ENCODE measurements around the gene TMEM132D.
"Not testable (repeated sequence)": the region's sequence is repeated elsewhere in the genome, so short reads cannot be mapped to it uniquely, and the experiment has no call there.

Gene TMEM132D

DNA sequence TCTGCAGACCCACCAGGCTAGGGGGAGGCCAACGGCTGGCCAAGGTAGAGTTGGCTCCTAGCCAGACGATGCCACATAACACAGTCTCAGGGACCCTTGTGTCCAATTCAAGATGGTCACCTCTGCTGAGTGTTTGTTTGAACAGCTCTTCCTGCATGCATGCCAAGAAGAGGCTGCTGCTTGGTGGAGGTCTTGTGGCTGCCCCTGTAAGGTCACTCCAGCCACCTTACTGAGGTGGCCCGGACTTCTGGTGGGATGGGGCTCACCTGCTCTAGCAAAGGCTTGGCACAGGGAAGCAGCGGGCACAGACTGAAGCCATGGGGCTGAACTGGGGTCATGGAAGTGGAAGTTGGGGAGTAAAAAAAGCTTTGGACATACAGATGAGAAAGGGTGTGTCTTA lies 840.2 kb downstream of the TMEM132D start:
- no peak for DNase-seq (ENCODE audit: low read depth)

DNA sequence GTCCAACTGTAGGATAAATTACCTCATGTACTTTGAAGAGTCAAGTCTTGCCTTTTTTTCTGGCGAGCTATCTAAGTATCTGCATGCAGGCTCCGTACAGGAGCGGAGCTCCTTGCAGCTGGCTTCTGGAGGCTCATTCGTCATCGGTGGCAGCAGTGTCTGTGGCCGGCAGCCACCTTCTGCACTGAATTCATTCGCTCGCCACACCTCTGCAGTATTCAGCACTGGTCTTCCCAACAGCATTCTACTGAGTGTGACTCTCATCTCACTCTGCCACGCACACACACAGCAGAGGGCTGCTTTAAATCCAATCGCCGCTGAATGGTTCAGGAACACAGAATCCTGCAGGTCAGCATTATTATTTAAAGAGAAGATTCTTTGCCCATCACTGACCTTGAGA lies 850.6 kb downstream of the TMEM132D start:
- no peak for DNase-seq (ENCODE audit: low read depth)

DNA sequence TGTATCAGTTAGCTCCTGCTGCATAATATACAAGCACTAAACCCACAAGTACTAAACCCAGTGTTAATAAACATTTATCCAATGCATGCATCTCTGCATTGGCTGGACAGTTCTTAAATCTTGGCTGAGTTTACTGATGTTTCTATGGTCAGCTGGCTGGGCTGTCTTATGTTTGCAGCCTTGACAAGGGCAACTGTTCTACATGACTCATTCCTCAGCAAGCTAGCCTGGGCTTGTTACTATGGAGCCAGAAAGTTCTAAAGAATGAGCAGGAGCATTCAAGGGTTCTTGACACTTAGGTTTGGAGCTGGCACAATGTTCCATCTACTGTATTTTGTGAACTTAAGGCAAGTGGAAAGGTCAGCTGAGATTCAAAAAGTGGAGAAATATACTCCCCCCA lies 851.5 kb downstream of the TMEM132D start:
- DNase-seq (ENCODE audit: low read depth) = peak; percentile 27

DNA sequence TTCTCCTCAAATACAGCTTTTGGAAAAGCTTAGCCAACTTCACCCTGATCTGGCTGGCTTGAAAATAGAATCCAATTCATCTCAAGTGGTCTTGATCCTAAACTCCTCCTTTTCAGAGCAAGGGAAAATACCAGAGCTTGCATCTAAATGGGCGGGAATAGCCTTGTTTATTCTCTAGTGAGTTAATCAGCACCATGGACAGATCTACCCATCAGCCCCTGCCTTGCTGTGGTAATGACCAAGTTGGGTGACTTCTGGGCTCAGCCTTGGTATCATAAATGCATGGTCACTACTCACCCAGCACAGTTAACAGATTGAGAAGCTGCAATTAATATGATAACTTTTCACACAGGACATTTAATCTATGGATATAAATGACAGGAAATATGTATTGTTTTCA lies 853.9 kb downstream of the TMEM132D start:
- DNase-seq (ENCODE audit: low read depth) = no peak

DNA sequence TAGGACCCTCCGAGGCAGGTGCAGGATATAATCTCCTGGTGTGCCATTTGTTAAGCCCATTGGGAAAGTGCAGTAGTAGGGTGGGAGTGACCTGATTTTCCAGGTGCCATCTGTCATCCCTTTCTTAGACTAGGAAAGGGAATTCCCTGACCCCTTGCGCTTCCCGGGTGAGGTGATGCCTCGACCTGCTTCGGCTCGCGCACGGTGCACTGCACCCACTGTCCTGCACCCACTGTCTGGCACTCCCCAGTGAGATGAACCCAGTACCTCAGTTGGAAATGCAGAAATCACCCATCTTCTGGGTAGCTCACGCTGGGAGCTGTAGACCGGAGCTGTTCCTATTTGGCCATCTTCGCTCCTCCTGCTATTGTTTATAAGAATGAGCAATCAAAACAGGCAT lies 860.5 kb downstream of the TMEM132D start:
- DNase-seq (ENCODE audit: low read depth) = not testable (repeated sequence)

DNA sequence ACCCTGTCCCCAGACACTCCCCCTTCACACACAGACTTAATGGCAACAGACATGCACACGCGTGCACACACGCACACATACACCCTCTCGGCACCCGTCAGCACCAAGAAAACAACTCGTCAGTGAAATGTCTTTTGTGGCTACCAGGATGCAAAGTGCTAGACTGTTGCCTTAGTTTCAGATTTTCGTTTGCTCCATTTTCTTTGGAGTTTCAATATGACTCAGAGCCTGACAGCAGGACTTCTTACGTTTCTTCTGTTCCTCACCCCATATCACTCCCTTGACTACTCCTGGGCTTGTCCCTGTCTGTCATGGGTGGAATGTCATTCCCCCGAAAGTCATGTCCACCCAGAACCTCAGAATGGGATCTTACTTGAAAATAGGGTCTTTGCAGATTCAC lies 867.7 kb downstream of the TMEM132D start:
- DNase-seq (ENCODE audit: low read depth) = no peak

DNA sequence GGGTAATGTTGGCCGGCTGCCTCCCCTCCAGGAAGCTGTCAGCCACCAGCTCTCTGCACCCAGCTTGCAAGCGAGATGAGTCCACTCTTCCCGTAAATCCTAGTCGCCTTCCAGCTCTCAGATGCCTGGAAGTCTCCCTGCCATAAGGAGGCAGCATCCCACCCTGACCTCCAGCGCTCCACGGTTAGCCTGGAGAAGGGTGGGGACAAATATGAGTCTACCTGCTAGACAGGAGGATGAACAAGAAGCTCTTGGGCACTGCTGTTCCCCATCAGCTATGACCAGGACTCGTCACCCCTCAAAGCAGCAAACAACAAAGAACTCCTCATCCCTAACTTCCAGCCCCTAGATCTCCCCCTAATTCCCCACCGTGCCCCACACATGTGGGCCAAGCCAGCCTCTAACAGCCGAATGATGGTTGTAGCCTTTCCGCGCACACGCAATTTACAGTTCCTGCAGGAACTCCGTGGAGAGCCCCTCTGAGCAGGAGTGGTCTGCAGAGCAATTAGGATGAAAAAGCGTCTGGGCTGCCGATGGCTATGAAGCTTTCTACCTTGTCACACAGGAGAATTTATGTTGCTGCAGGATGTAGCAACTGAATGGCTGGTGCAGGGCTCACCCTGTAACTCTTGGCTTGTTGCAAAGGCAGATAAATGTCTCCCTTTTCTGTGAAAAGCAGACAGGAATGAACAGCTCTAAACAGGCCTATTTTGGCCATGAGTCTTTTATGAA lies 869.1 kb downstream of the TMEM132D start:
- no peak for DNase-seq (ENCODE audit: low read depth)

DNA sequence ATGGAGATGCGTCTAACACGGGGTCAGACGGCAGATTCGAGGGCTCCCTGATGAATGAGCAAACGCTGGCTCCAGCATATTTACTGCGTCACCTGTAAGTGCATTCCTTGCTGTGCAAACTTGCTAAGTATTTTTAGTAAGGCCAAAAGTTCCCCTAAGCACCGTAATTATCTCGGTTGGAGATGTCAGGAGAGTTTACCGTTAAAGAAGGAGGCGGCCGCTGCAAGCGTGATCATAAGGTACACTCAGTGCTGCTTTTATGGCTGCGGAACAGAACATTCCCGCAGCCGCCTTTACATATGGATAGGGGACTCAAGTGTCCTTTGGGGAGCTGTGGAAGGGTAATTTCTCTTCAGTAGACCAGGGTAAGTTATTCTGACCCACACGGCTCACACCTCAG lies 875.0 kb downstream of the TMEM132D start:
- no peak for DNase-seq (ENCODE audit: low read depth)

DNA sequence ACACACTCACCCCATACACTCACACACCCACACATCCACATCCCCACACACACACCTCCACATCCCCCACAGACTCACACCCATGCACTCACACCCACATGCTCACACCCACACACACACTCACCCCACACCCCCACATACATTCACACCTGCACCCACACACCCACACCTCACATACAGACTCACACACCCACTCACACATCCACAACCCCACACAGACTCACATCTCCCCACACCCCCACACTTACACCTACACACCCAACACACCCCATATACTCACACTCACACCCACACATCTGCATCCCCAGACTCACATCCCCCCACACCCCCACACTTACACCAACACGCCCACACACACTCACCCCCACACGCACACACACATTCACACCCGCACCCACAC lies 878.8 kb downstream of the TMEM132D start:
- no peak for DNase-seq (ENCODE audit: low read depth)

Measured in iris pigment epithelial cell (primary cell).